GM19463 (cell line): Measurements from ENCODE around the gene CEP131.
A peak's percentile ranks its signal among the peaks of the same experiment; 100 is the strongest.

ENCODE experiments used
- ATAC-seq: cut with Tn5 transposase; IDR thresholded peaks from one replicate; pipeline ENCODE4 v1.9.1; 2021; ENCODE audit warnings: mild to moderate bottlenecking, moderate library complexity; ENCODE audit not compliant: unreplicated experiment

Gene CEP131

GRCh38 chr17:81239714-81240555, 17.2 kb upstream of the CEP131 start:
- no peak for ATAC-seq

DNA sequence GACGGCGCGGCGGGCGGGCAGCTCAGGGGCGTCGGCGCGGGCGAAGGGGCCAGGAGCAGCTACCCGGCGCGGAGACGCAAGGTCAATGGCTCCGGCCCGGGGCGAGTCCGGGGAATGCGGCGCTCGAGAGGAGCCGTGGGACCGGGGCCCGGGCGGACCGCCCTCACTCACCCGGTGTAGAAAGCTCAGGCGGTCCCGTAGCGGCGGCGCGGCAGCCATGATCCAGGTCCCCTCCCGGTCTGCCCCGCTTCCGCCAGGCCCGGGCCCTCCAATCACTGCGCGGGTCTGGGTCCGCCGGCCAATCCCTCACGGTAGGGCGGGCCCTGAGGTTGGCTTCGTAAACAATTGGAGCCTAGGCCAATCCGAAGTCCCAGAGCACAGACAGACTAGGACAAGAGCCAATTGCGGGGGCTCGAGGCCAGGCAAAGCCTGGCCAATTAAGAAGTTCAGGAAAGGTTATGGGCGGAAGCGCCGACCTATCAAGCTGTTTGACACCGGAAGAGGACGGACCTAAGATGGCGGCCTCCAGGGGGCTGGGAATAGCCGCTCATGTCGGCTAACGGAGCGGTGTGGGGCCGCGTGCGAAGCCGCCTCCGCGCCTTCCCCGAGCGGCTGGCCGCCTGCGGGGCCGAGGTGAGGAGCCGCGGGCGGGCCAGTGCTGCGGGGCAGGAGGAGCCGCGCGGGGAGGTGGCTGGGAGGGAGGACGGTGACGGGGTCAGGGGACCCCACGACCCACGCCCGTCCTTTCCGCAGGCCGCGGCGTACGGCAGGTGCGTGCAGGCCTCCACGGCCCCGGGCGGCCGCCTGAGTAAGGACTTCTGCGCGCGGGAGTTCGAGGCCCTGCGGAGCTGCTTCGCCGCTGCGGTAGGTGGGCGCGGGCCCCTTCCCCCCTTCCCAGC, 16.3 kb upstream of the CEP131 start, which contains the start of the genes NDUFAF8 and TEPSIN:
Gene NDUFAF8, plus strand, starts transcription at position 504 of the 899 bp plus-strand sequence. Its CDS starts 46 bp downstream, at position 550.
Gene TEPSIN, minus strand, starts transcription at position 241 of the 899 bp plus-strand sequence. Its CDS starts 22 bp downstream, at position 219.
- ATAC-seq = peak; percentile 94

GRCh38 chr17:81238490-81238814, 15.7 kb upstream of the CEP131 start:
- no peak for ATAC-seq

- no peak for ATAC-seq
Measured at GRCh38 chr17:81237591-81238489, 15.1 kb upstream of the CEP131 start.

- no peak for ATAC-seq
Measured at GRCh38 chr17:81236784-81237183, 14.0 kb upstream of the CEP131 start.

- no peak for ATAC-seq
Measured at GRCh38 chr17:81235822-81236740, 13.3 kb upstream of the CEP131 start.

GRCh38 chr17:81234940-81235821, 12.4 kb upstream of the CEP131 start:
- no peak for ATAC-seq

DNA sequence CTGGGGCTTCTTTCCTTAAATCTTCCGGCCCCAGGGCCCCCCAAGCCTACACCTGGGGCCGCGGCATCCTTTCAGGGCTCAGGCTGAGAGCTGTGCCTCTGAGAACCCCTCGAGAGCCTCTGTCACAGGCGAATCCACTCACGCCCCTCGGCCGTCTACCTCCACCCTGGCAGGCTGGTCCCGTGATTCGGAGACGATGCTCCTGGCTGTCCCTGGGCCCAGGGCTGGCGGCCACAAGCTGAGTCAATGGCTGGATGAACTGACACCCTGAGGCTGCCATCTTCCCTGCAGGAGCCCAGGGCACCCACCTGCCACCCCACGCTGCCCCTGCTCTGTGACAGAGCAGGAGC, 11.7 kb upstream of the CEP131 start:
- ATAC-seq = no peak

- ATAC-seq = no peak
Measured at GRCh38 chr17:81233811-81234505, 11.2 kb upstream of the CEP131 start.

- ATAC-seq = no peak
Measured at GRCh38 chr17:81233316-81233715, 10.6 kb upstream of the CEP131 start.

DNA sequence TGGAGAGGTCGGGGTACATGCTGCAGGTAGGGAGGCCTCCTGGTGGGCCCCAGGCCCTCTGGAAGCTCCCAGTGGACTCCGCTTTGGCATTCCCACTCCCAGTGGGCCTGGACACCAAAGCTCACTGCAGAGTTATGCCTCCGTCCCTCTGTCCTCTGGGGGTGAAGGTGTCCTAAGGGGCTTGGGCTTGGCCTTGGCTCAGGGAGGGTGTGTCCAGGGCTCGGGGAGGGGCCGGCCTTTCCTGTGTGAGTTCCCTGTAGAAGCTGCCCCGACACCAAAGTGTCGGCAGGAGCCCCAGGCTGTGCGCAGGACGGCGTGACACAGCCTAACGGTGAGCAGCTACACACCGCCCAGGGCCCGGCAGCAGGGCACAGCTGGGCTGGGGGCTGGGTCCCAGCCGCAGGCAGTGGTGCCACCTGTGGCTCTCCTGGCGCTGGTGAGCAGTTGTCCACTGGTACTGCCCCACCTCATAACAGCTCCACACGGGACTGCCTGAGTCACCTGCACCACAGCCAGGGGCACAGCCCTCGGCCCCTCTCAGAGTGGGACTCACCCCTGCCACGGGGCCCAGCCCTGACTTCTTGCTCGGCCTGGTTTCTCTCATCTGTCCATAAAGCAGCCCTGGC, 10.0 kb upstream of the CEP131 start:
- no peak for ATAC-seq

DNA sequence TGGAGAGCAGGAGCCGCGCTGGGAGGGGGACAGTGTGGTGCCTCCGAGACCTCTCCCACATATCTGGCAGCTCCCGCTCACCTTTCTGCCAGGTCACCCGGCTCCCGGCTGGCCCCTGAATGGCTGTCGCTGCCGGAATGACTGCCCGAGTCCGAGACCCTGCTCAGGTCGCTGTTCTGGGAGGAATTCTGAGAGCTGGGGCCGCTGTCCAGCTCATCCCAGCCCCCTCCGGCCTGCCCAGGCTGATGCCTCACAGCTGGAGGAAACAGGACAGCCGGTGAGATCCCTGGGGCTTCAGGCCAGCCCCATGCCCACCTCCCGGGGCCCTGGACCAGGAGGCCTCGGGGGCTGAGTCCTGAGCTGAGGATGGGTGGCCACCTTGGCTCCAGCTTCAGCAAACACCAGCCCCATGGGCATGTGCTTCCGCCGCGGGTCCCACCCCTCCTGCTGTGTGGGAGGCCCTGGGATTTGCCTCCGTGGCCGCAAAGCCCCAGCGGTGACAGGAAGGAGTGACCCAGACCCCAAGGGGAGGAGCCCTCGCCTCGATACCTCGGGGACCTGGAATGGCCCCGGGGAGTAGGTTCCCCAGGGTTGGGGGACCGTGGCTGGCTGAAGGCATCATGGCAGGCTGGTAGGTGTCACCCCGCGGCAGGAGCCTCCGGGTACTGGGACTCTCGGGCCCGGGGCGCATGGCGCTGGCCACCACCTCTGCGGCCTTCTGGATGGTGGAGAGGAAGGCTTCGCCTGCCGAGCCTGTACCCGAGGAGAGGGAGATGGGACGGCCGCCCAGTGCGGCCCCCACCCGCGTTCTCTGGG, 9.2 kb upstream of the CEP131 start:
- ATAC-seq = no peak

GRCh38 chr17:81231121-81231645, 8.4 kb upstream of the CEP131 start:
- ATAC-seq = no peak

DNA sequence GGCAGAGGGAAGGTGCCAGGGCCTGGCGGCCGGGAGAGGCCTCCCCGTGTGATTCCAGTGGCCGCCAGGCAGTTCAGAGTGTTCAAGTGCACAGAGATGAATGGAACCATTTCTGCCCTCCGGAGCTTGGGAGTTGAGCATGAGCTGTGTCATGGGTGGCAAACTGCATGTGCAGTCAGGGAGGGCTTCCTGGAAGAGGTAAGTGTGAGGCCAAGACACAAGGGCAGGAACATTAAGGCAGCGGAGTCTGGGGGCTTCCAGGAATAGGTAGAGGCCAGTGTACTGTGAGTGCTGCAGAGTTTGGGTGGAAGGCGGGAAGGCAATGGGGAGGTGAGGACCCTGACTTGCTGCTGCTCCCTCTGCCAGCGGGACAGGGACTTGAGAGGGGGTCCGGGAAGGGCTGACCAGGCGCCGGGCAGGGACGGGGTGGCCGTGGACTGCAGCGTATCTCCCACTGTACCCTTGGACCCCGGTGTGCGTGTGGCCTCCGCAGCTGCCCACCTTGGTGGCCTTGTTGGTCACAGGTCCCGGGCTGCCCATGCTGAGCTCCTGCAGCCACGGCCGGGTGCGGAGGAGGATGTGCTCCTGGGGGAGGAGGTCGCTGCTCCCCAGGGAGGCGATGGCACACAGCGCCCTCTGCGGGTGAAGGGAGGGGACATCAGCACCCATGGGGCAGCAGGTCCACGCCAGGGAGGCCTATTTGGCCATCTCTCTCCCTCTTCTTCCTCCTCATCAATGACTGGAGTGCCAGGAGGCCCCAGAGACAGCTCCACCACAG, 7.5 kb upstream of the CEP131 start:
- ATAC-seq = no peak

DNA sequence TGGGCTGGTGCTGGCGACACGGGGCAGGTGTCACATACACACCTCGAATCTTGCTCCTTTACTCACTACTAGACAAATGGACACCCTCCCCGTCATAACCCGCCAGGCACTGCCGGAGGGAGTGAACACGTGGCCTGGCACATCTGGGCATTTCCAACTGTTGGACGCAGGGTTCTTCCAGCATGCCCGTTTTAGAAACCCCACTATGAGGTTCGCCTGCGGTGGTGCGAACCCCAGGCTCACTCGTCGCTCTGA, 6.8 kb upstream of the CEP131 start:
- ATAC-seq = no peak
